ENCODE data around the gene PPP2R5A.

DNA sequence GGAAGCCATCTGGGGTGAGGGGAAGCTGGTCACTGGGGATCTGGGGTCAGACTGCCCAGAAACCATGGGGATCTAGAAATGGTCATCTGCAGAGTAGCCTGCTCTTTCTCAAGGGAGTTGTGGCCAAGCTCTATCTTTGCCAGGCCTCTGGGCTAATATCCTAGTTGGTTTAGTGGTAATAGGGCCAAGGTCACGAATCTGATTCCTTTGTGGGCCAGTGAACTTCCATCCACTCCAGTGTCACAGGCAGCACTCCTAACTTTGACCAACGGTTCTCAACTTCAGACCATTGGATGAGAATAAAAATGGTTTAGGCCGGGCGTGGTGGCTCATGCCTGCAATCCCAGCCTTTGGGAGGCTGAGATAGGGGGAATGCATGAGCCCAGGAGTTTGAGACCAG lies 28.1 kb upstream of the PPP2R5A start:
- TF ChIP-seq, protein P1, sequence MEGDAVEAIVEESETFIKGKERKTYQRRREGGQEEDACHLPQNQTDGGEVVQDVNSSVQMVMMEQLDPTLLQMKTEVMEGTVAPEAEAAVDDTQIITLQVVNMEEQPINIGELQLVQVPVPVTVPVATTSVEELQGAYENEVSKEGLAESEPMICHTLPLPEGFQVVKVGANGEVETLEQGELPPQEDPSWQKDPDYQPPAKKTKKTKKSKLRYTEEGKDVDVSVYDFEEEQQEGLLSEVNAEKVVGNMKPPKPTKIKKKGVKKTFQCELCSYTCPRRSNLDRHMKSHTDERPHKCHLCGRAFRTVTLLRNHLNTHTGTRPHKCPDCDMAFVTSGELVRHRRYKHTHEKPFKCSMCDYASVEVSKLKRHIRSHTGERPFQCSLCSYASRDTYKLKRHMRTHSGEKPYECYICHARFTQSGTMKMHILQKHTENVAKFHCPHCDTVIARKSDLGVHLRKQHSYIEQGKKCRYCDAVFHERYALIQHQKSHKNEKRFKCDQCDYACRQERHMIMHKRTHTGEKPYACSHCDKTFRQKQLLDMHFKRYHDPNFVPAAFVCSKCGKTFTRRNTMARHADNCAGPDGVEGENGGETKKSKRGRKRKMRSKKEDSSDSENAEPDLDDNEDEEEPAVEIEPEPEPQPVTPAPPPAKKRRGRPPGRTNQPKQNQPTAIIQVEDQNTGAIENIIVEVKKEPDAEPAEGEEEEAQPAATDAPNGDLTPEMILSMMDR (IDR thresholded peaks at IDR 0.05), result no peak
- no peak for TF ChIP-seq POLR2A (IDR thresholded peaks at IDR 0.05)
